PC-9 (cell line): ENCODE data around the gene LHFPL2.

ENCODE experiments used
- CTCF ChIP-seq: fragments of 200-600 bp; sonication (generic); conservative IDR thresholded peaks from 2 replicates; pipeline ENCODE4 v1.6.1; 2017; ENCODE audit warnings: mixed run types, antibody characterized with exemption, mild to moderate bottlenecking, moderate library complexity
- EZH2 ChIP-seq: fragments of 200-600 bp; sonication (generic); IDR thresholded peaks from 2 replicates; pipeline ENCODE4 v1.8.0; 2017; ENCODE audit warnings: antibody characterized with exemption, low read depth

DNA sequence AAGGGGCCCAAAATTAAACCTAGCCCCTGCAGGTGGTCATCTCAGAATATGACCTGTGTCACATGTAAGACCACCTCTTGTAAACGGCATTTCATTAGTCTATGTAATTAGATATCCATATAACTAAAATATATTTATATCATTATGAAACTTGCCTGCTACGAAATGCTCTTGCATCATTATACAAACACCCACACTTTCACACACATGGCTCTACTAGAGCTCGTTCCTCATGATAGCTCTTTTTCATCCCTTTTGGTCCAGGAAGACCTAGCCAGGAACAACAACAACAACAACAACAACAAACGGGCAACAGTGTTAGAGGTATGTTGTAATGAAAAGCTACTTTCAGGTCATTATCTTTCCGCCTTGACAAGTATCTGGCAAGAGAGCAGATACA is 58.6 kb downstream of the LHFPL2 start:
- TF ChIP-seq CTCF (no peak), EZH2 (no peak)
